Colonic mucosa (tissue), 4 donors: ENCODE results near the gene ANP32E. TPM values are rescaled to one million over a fixed set of nuclear protein-coding genes. Genes with fewer than 3 reads are reported as not detected.

ENCODE experiments used
- DNase-seq: peaks from one replicate; pipeline ENCODE4 v3.0.0-alpha.2; 2020
- H3K27ac ChIP-seq: fragments of 200-600 bp; one replicate; pipeline ENCODE4 v1.8.0; 2021
- H3K27me3 ChIP-seq: fragments of 200-600 bp; one replicate; pipeline ENCODE4 v1.8.0; 2021
- H3K36me3 ChIP-seq: fragments of 200-600 bp; one replicate; pipeline ENCODE4 v1.8.0; 2021
- H3K4me1 ChIP-seq: fragments of 200-600 bp; one replicate; pipeline ENCODE4 v1.8.0; 2021; ENCODE audit warnings: mild to moderate bottlenecking
- H3K4me3 ChIP-seq: fragments of 200-600 bp; one replicate; pipeline ENCODE4 v1.8.0; 2021
- H3K9ac ChIP-seq, 2 donors: one replicate each; pipeline ENCODE4 v1.7.0; 2013; ENCODE audit warnings: control low read depth in 2 of 2, low read depth in 2 of 2, low read length in 2 of 2
- H3K9me3 ChIP-seq: fragments of 200-600 bp; one replicate; pipeline ENCODE4 v1.8.0; 2021
- CTCF ChIP-seq: fragments of 200-600 bp; IDR thresholded peaks from one replicate; pipeline ENCODE4 v1.8.0; 2022; ENCODE audit warnings: antibody characterized with exemption, mild to moderate bottlenecking
- intact Hi-C: fragments of 100-400 bp; cut with DNase I; formaldehyde crosslinking; loops from one replicate; pipeline ENCODE4 v1.14.1; 2022
- total RNA-seq, 2 donors: library from RNA; stranded (reverse); fragmentation: NEBNext Ultra II Directional in 1 of 2; extraction: Animal tissue kit (Norgen Biotek cat#: 25700) in 1 of 2; gene quantifications; one replicate each; pipeline ENCODE4 v1.2.1, GENCODE V29; 2021
- donor health status: healthy.
- donor health status: DM: no; HTN: no; CAD: no.
- donor health status: DM: no; HTN: no; CAD: no.

ANP32E gene
- total RNA-seq, 2 donors from 2014 or later, result 18.5 to 36.3 TPM

GRCh38 chr1:150176593-150176992 lies 59.3 kb downstream of the ANP32E start:
- Histone ChIP-seq H3K36me3 (no peaks in the 10 kb centered on the region), H3K9me3 (no peaks in the 10 kb centered on the region), H3K4me3 (no peak overlapping the region), H3K27ac (no peak overlapping the region), H3K4me1 (no peaks in the 10 kb centered on the region), H3K27me3 (no peaks in the 10 kb centered on the region), H3K9ac (no peak overlapping the region)
- no peak for TF ChIP-seq CTCF
- intact Hi-C loops, result loop anchor here (10.0 kb wide), 1 partner anchor 212 kb away; no protein-coding TSS in a partner anchor
- DNase-seq, result no peak

GRCh38 chr1:150173141-150173585 lies 62.7 kb downstream of the ANP32E start:
- intact Hi-C loops, result loop anchor here (10.0 kb wide), 1 partner anchor 208 kb away; no protein-coding TSS in a partner anchor
- no peak for TF ChIP-seq CTCF

DNA sequence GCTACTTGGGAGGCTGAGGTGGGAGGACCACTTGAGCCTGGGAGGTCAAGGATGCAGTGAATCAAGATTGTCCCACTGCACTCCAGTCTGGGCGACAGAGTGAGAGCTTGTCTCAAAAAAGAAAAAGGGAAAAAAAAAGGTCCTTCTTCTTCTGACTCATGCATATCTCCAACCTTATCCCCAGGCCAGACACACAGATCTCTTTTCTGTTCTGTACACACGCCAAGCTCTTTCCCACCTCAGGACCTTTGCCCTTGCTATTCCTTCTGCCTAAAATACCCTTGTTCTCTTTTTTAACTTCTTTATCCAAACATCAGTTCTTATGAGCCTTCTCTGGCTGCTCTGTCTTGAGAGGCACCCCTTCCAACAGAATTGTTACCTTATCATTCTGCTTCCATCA lies 64.1 kb downstream of the ANP32E start:
- no peaks in the 10 kb centered on the region for H3K27me3 ChIP-seq
- no peak for TF ChIP-seq CTCF
- H3K4me3 ChIP-seq, result no peak overlapping the region
- no peaks in the 10 kb centered on the region for H3K36me3 ChIP-seq
- DNase-seq, result no peak
- no peaks in the 10 kb centered on the region for H3K9me3 ChIP-seq
- no peak overlapping the region for H3K9ac ChIP-seq
- intact Hi-C loops, result loop anchor here (10.0 kb wide), 1 partner anchor 207 kb away; no protein-coding TSS in a partner anchor
- H3K4me1 ChIP-seq, result no peaks in the 10 kb centered on the region
- no peak overlapping the region for H3K27ac ChIP-seq

More at GRCh38 chr1:150173141-150173585, 62.7 kb downstream of the ANP32E start:
- no peak overlapping the region for H3K9ac ChIP-seq
- no peaks in the 10 kb centered on the region for H3K27me3 ChIP-seq
- no peaks in the 10 kb centered on the region for H3K4me1 ChIP-seq
- peak; percentile 56 for DNase-seq
- H3K9me3 ChIP-seq, result no peaks in the 10 kb centered on the region
- no peak overlapping the region for H3K4me3 ChIP-seq
- H3K36me3 ChIP-seq, result no peaks in the 10 kb centered on the region
- no peak overlapping the region for H3K27ac ChIP-seq

DNA sequence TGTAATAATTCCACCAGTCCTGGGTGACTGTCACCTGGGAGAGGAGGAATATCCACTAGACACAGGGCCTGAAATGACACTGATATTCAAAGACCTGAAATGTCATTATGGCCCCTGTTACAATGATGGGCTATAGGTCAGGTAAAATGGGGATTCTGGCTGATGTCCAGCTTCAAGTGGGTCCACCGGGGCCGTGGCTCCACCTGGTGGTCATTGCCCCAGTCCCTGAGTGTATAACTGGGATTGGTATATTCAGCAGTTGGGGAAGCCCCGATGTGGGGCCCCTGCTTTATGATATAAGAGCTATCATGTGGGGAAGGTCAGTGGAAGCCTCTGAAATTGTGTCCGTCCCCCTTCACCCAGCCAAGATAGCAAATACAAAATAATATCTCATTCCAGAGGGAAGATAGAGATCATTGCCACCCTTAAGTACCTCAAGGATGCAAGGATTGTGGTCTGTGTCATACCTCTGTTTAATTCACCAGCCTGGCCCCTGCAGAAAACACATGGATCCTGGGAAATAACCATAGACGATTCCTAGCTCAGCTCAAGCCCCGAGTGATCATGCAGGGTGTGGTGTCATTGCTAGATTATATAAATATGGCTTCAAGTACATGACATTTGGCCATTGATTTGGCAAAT lies 66.8 kb downstream of the ANP32E start:
- Histone ChIP-seq H3K9me3 (no peaks in the 10 kb centered on the region), H3K4me3 (no peak overlapping the region), H3K9ac (no peak overlapping the region), H3K27ac (no peak overlapping the region), H3K4me1 (no peaks in the 10 kb centered on the region), H3K27me3 (no peaks in the 10 kb centered on the region), H3K36me3 (no peaks in the 10 kb centered on the region)
- intact Hi-C loops, result loop anchor here (2.0 kb wide), 1 partner anchor 96 kb away; no protein-coding TSS in a partner anchor
- DNase-seq, result peak; percentile 62
- TF ChIP-seq CTCF, result peak; percentile 58

Other genes with a start within 250 kb of the ANP32E start
- 10 to 100 TPM; 33.7 to 38.7 TPM for gene OTUD7B, start 225.4 kb downstream of the ANP32E start, total RNA-seq
- 10 to 100 TPM; 30.3 to 30.6 TPM for gene VPS45, start 168.3 kb downstream of the ANP32E start, total RNA-seq
- gene PLEKHO1, start 86.2 kb downstream of the ANP32E start, total RNA-seq, result 10 to 100 TPM in 1 of 2 donors, 1 to 10 TPM in 1; 5.4 to 30.8 TPM
- gene CA14, start 21.7 kb upstream of the ANP32E start, total RNA-seq, result under 1 TPM; 0.22 to 0.29 TPM
- gene APH1A, start 32.9 kb upstream of the ANP32E start, total RNA-seq, result 100 to 1,000 TPM; 180 to 209 TPM
- 1 to 10 TPM; 2.7 to 6.0 TPM for gene C1orf54, start 36.7 kb upstream of the ANP32E start, total RNA-seq
- gene CIART, start 46.4 kb upstream of the ANP32E start, total RNA-seq, result 1 to 10 TPM in 1 of 2 donors, under 1 TPM in 1; 0.69 to 1.6 TPM
- 10 to 100 TPM; 42.7 to 68.6 TPM for gene MRPS21, start 57.7 kb upstream of the ANP32E start, total RNA-seq
- 10 to 100 TPM; 43.4 to 47.3 TPM for gene PRPF3, start 85.4 kb upstream of the ANP32E start, total RNA-seq
- gene RPRD2, start 128.0 kb upstream of the ANP32E start, total RNA-seq, result 10 to 100 TPM; 27.0 to 28.9 TPM